Measurements from ENCODE around the gene C22orf42. TPM values are rescaled to one million over a fixed set of nuclear protein-coding genes. Genes with fewer than 3 reads are reported as not detected.
"Not testable (repeated sequence)": the region's sequence is repeated elsewhere in the genome, so short reads cannot be mapped to it uniquely, and the experiment has no call there.

C22orf42 gene
- polyA plus RNA-seq, 3 donors = 0.28 to 0.65 (median 0.31) TPM

- H3K4me3 Mint-ChIP-seq = peak overlapping the region in 1 of 2 donors; percentile 30
- peak overlapping the region; percentile 86 to 97 (median 93) for H3K27ac Mint-ChIP-seq
- H3K9ac ChIP-seq (ENCODE audit: insufficient read depth, low read length, poor library complexity, severe bottlenecking); H3K36me3 Mint-ChIP-seq; H3K79me2 ChIP-seq (ENCODE audit: insufficient read depth, low read length); H3K27me3 ChIP-seq (ENCODE audit: control insufficient read depth in 2 of 2, insufficient read depth in 2 of 2, low read length in 2 of 2); H4K20me1 ChIP-seq (ENCODE audit: insufficient read depth, low read length); intact Hi-C loops (cut with micrococcal nuclease); H3K27me3 Mint-ChIP-seq (ENCODE audit: low read depth in 3 of 3); H3K9me3 ChIP-seq (replicated peaks in 1 of 2; ENCODE audit: control insufficient read depth in 1 of 2, insufficient read depth in 1 of 2, low read length in 2 of 2); H2AFZ ChIP-seq (ENCODE audit: insufficient read depth, low read depth, low read length, poor library complexity, severe bottlenecking); H3K36me3 ChIP-seq (replicated peaks in 1 of 2; ENCODE audit: control insufficient read depth in 1 of 2, insufficient read depth in 2 of 2, low read length in 2 of 2): not testable (repeated sequence)
- WGBS (ENCODE audit: insufficient coverage) = 25% methylated on average over 4 of the region's 6 CpGs
- peaks cover 3 to 12% (median 9%) of the 10 kb centered on the region in 7 donors for H3K9me3 Mint-ChIP-seq
- Histone ChIP-seq H3K4me1 (ENCODE audit: control insufficient read depth in 1 of 2, insufficient read depth in 2 of 2, low read length in 2 of 2) (peaks cover 35 to 40% of the 10 kb centered on the region in 2 donors), H3K4me2 (replicated peaks; ENCODE audit: extremely low read depth, low read length, poor library complexity, severe bottlenecking) (peak overlapping the region; percentile 31), H3K4me3 (replicated peaks in 1 of 3; ENCODE audit: low read depth in 2 of 3, low read length in 3 of 3) (peak overlapping the region in 1 of 3 experiments; percentile 41), H3K27ac (ENCODE audit: low read depth in 1 of 2, low read length in 2 of 2) (peak overlapping the region; percentile 73 to 82)
- DNase-seq = peak; percentile 54 to 82 (median 73)
- H3K4me1 Mint-ChIP-seq = peaks cover 33% of the 10 kb centered on the region
Measured at GRCh38 chr22:32151641-32152040, 7.5 kb downstream of the C22orf42 start.

- Histone ChIP-seq H3K4me2 (replicated peaks; ENCODE audit: extremely low read depth, low read length, poor library complexity, severe bottlenecking) (peak overlapping the region; percentile 26), H3K4me1 (ENCODE audit: control insufficient read depth in 1 of 2, insufficient read depth in 2 of 2, low read length in 2 of 2) (peaks cover 35 to 40% of the 10 kb centered on the region in 2 donors), H3K27ac (ENCODE audit: low read depth in 1 of 2, low read length in 2 of 2) (peak overlapping the region; percentile 13 to 82), H3K4me3 (replicated peaks in 1 of 3; ENCODE audit: low read depth in 2 of 3, low read length in 3 of 3) (peak overlapping the region in 1 of 3 experiments; percentile 41)
- 10% methylated on average over 2 of the region's 7 CpGs for WGBS (ENCODE audit: insufficient coverage)
- H2AFZ ChIP-seq (ENCODE audit: insufficient read depth, low read depth, low read length, poor library complexity, severe bottlenecking); H4K20me1 ChIP-seq (ENCODE audit: insufficient read depth, low read length); H3K27me3 ChIP-seq (ENCODE audit: control insufficient read depth in 2 of 2, insufficient read depth in 2 of 2, low read length in 2 of 2); H3K9me3 ChIP-seq (replicated peaks in 1 of 2; ENCODE audit: control insufficient read depth in 1 of 2, insufficient read depth in 1 of 2, low read length in 2 of 2); H3K9ac ChIP-seq (ENCODE audit: insufficient read depth, low read length, poor library complexity, severe bottlenecking); H3K36me3 ChIP-seq (replicated peaks in 1 of 2; ENCODE audit: control insufficient read depth in 1 of 2, insufficient read depth in 2 of 2, low read length in 2 of 2); H3K36me3 Mint-ChIP-seq; intact Hi-C loops (cut with micrococcal nuclease); H3K79me2 ChIP-seq (ENCODE audit: insufficient read depth, low read length); H3K27me3 Mint-ChIP-seq (ENCODE audit: low read depth in 3 of 3): not testable (repeated sequence)
- Mint-ChIP-seq H3K4me3 (peak overlapping the region in 1 of 2 donors; percentile 75), H3K4me1 (peaks cover 33% of the 10 kb centered on the region), H3K27ac (peak overlapping the region; percentile 86 to 97 (median 93)), H3K9me3 (peaks cover 3 to 12% (median 9%) of the 10 kb centered on the region in 7 donors)
- DNase-seq = peak; percentile 40 to 82 (median 81)
Measured at GRCh38 chr22:32150647-32151046, 8.5 kb downstream of the C22orf42 start.

GRCh38 chr22:32148372-32148771 is 10.7 kb downstream of the C22orf42 start:
- H3K9ac ChIP-seq (ENCODE audit: insufficient read depth, low read length, poor library complexity, severe bottlenecking); H3K36me3 ChIP-seq (replicated peaks in 1 of 2; ENCODE audit: control insufficient read depth in 1 of 2, insufficient read depth in 2 of 2, low read length in 2 of 2); H3K4me3 ChIP-seq (replicated peaks in 1 of 3; ENCODE audit: low read depth in 2 of 3, low read length in 3 of 3); H3K4me2 ChIP-seq (replicated peaks; ENCODE audit: extremely low read depth, low read length, poor library complexity, severe bottlenecking); H2AFZ ChIP-seq (ENCODE audit: insufficient read depth, low read depth, low read length, poor library complexity, severe bottlenecking); H4K20me1 ChIP-seq (ENCODE audit: insufficient read depth, low read length); H3K36me3 Mint-ChIP-seq; H3K27ac ChIP-seq (ENCODE audit: low read depth in 1 of 2, low read length in 2 of 2); H3K27me3 ChIP-seq (ENCODE audit: control insufficient read depth in 2 of 2, insufficient read depth in 2 of 2, low read length in 2 of 2); H3K9me3 ChIP-seq (replicated peaks in 1 of 2; ENCODE audit: control insufficient read depth in 1 of 2, insufficient read depth in 1 of 2, low read length in 2 of 2); H3K27me3 Mint-ChIP-seq (ENCODE audit: low read depth in 3 of 3); H3K79me2 ChIP-seq (ENCODE audit: insufficient read depth, low read length): not testable (repeated sequence)
- peaks cover 54 to 59% of the 10 kb centered on the region in 2 donors for H3K4me1 ChIP-seq (ENCODE audit: control insufficient read depth in 1 of 2, insufficient read depth in 2 of 2, low read length in 2 of 2)
- Mint-ChIP-seq H3K27ac (peak overlapping the region in 4 of 7 donors; percentile 0 to 71 (median 44)), H3K4me1 (peaks cover 52% of the 10 kb centered on the region), H3K9me3 (peaks cover 3 to 12% (median 9%) of the 10 kb centered on the region in 7 donors), H3K4me3 (peak overlapping the region in 1 of 2 donors; percentile 48)
- DNase-seq = peak in 2 of 3 donors; percentile 37 to 52
- intact Hi-C loops (cut with micrococcal nuclease) = loop anchor here in 1 of 2 donors (10.0 kb wide), 1 partner anchor 66 kb away; no protein-coding TSS in a partner anchor
- 13% methylated on average over 3 of the region's 4 CpGs for WGBS (ENCODE audit: insufficient coverage)

- H3K27me3 Mint-ChIP-seq (ENCODE audit: low read depth in 3 of 3) = not testable (repeated sequence)
- WGBS (ENCODE audit: insufficient coverage) = 100% methylated on average over 1 of the region's 8 CpGs
Measured at GRCh38 chr22:32147128-32147527, 12.0 kb downstream of the C22orf42 start.

More at GRCh38 chr22:32147128-32147527, 12.0 kb downstream of the C22orf42 start:
- Mint-ChIP-seq H3K4me1 (peaks cover 64% of the 10 kb centered on the region), H3K27ac (peak overlapping the region in 1 of 7 donors; percentile 82), H3K9me3 (peaks cover 3 to 12% (median 9%) of the 10 kb centered on the region in 7 donors)
- H3K4me3 Mint-ChIP-seq; H3K79me2 ChIP-seq (ENCODE audit: insufficient read depth, low read length); H4K20me1 ChIP-seq (ENCODE audit: insufficient read depth, low read length); H3K27me3 ChIP-seq (ENCODE audit: control insufficient read depth in 2 of 2, insufficient read depth in 2 of 2, low read length in 2 of 2); H2AFZ ChIP-seq (ENCODE audit: insufficient read depth, low read depth, low read length, poor library complexity, severe bottlenecking); H3K9me3 ChIP-seq (replicated peaks in 1 of 2; ENCODE audit: control insufficient read depth in 1 of 2, insufficient read depth in 1 of 2, low read length in 2 of 2); H3K36me3 Mint-ChIP-seq; H3K36me3 ChIP-seq (replicated peaks in 1 of 2; ENCODE audit: control insufficient read depth in 1 of 2, insufficient read depth in 2 of 2, low read length in 2 of 2); DNase-seq; H3K9ac ChIP-seq (ENCODE audit: insufficient read depth, low read length, poor library complexity, severe bottlenecking); H3K4me2 ChIP-seq (replicated peaks; ENCODE audit: extremely low read depth, low read length, poor library complexity, severe bottlenecking); H3K27ac ChIP-seq (ENCODE audit: low read depth in 1 of 2, low read length in 2 of 2); H3K4me3 ChIP-seq (replicated peaks in 1 of 3; ENCODE audit: low read depth in 2 of 3, low read length in 3 of 3): not testable (repeated sequence)
- peaks cover 66 to 67% of the 10 kb centered on the region in 2 donors for H3K4me1 ChIP-seq (ENCODE audit: control insufficient read depth in 1 of 2, insufficient read depth in 2 of 2, low read length in 2 of 2)
- intact Hi-C loops (cut with micrococcal nuclease) = loop anchor here in 1 of 2 donors (10.0 kb wide), 1 partner anchor 68 kb away; no protein-coding TSS in a partner anchor
